MM.1S (cell line): ENCODE results near the gene PDZRN3.

Experiments used
- DNase-seq: peaks from one replicate; pipeline ENCODE4 v3.0.0-alpha.2; 2015
- H2AFZ ChIP-seq: fragments of 300-600 bp; sonication (generic); 2 replicates; pipeline ENCODE4 v1.6.0; 2016; ENCODE audit warnings: antibody characterized with exemption, low read length
- H3F3A ChIP-seq: fragments of 300-600 bp; sonication (generic); 2 replicates; pipeline ENCODE4 v1.6.1; 2016; ENCODE audit warnings: mild to moderate bottlenecking, antibody characterized with exemption, low read length, moderate library complexity, mixed read lengths; ENCODE audit not compliant: insufficient read depth
- H3K27ac ChIP-seq: fragments of 300-600 bp; sonication (generic); 2 replicates; pipeline ENCODE4 v1.5.1; 2016; ENCODE audit warnings: mild to moderate bottlenecking, low read length
- H3K27me3 ChIP-seq: fragments of 300-600 bp; sonication (generic); replicated peaks from 2 replicates; pipeline ENCODE4 v1.6.0; 2016; ENCODE audit warnings: low read length; ENCODE audit not compliant: insufficient read depth
- H3K36me3 ChIP-seq: fragments of 300-600 bp; sonication (generic); replicated peaks from 2 replicates; pipeline ENCODE4 v1.6.1; 2016; ENCODE audit warnings: mild to moderate bottlenecking, low read length, mixed read lengths; ENCODE audit not compliant: insufficient read depth
- H3K4me1 ChIP-seq: fragments of 300-600 bp; sonication (generic); 2 replicates; pipeline ENCODE4 v1.6.1; 2016; ENCODE audit warnings: low read length, mixed read lengths
- H3K4me2 ChIP-seq: fragments of 300-600 bp; sonication (generic); 2 replicates; pipeline ENCODE4 v1.6.0; 2016; ENCODE audit warnings: low read depth, low read length
- H3K4me3 ChIP-seq: fragments of 300-600 bp; sonication (generic); 2 replicates; pipeline ENCODE4 v1.5.1; 2016; ENCODE audit warnings: low read length, mixed read lengths
- H3K79me2 ChIP-seq: fragments of 300-600 bp; sonication (generic); 2 replicates; pipeline ENCODE4 v1.6.1; 2016; ENCODE audit warnings: mixed run types, low read length, mixed read lengths
- H3K9ac ChIP-seq: fragments of 300-600 bp; sonication (generic); 2 replicates; pipeline ENCODE4 v1.6.1; 2016; ENCODE audit warnings: low read length, mixed read lengths
- H3K9me2 ChIP-seq: fragments of 300-600 bp; sonication (generic); replicated peaks from 2 replicates; pipeline ENCODE4 v1.6.1; 2016; ENCODE audit warnings: mild to moderate bottlenecking, low read length, mixed read lengths; ENCODE audit not compliant: insufficient read depth
- H3K9me3 ChIP-seq: fragments of 300-600 bp; sonication (generic); replicated peaks from 2 replicates; pipeline ENCODE4 v1.6.1; 2016; ENCODE audit warnings: mild to moderate bottlenecking, low read length, mixed read lengths; ENCODE audit not compliant: insufficient read depth
- H4K20me1 ChIP-seq: fragments of 300-600 bp; sonication (generic); 2 replicates; pipeline ENCODE4 v1.6.1; 2016; ENCODE audit warnings: mild to moderate bottlenecking, low read length, moderate library complexity, mixed read lengths; ENCODE audit not compliant: insufficient read depth
- CTCF ChIP-seq: fragments of 300-600 bp; sonication (generic); IDR thresholded peaks from 2 replicates; pipeline ENCODE4 v1.5.1; 2016; ENCODE audit warnings: antibody characterized with exemption, low read length, mixed read lengths
- EZH2 ChIP-seq: fragments of 300-600 bp; sonication (generic); optimal IDR thresholded peaks from 2 replicates; pipeline ENCODE3; 2017; ENCODE audit warnings: low read depth, mild to moderate bottlenecking, antibody characterized with exemption, low read length, mixed read lengths
- EZH2phosphoT487 ChIP-seq: fragments of 300-600 bp; sonication (generic); IDR thresholded peaks from 2 replicates; pipeline ENCODE4 v1.6.1; 2018; ENCODE audit warnings: antibody characterized with exemption, low read length

PDZRN3 gene

GRCh38 chr3:73491287-73491662, 133.5 kb downstream of the PDZRN3 start:
- TF ChIP-seq EZH2 (no peak), CTCF (no peak), EZH2phosphoT487 (no peak)
- H3K4me2 ChIP-seq = no peak overlapping the region

GRCh38 chr3:73490453-73491286, 134.1 kb downstream of the PDZRN3 start:
- Histone ChIP-seq H3K36me3 (no peaks in the 10 kb centered on the region), H4K20me1 (no peaks in the 10 kb centered on the region), H3K4me3 (no peak overlapping the region), H2AFZ (no peak overlapping the region), H3K9ac (no peak overlapping the region), H3K9me2 (no peaks in the 10 kb centered on the region), H3K27me3 (no peaks in the 10 kb centered on the region), H3K79me2 (no peaks in the 10 kb centered on the region), H3K4me1 (peaks cover 12% of the 10 kb centered on the region), H3F3A (peaks cover 2% of the 10 kb centered on the region), H3K9me3 (no peaks in the 10 kb centered on the region), H3K27ac (no peak overlapping the region), H3K4me2 (no peak overlapping the region)
- no peak for DNase-seq
- TF ChIP-seq EZH2 = no peak
- TF ChIP-seq CTCF = no peak
- no peak for TF ChIP-seq EZH2phosphoT487

More at GRCh38 chr3:73491287-73491662, 133.5 kb downstream of the PDZRN3 start:
- DNase-seq = no peak
- Histone ChIP-seq H3F3A (no peaks in the 10 kb centered on the region), H3K79me2 (no peaks in the 10 kb centered on the region), H3K9me2 (no peaks in the 10 kb centered on the region), H2AFZ (no peak overlapping the region), H3K27ac (no peak overlapping the region), H3K4me1 (peaks cover 6% of the 10 kb centered on the region), H4K20me1 (no peaks in the 10 kb centered on the region), H3K36me3 (no peaks in the 10 kb centered on the region), H3K4me3 (no peak overlapping the region), H3K9ac (no peak overlapping the region), H3K27me3 (no peaks in the 10 kb centered on the region), H3K9me3 (no peaks in the 10 kb centered on the region)

DNA sequence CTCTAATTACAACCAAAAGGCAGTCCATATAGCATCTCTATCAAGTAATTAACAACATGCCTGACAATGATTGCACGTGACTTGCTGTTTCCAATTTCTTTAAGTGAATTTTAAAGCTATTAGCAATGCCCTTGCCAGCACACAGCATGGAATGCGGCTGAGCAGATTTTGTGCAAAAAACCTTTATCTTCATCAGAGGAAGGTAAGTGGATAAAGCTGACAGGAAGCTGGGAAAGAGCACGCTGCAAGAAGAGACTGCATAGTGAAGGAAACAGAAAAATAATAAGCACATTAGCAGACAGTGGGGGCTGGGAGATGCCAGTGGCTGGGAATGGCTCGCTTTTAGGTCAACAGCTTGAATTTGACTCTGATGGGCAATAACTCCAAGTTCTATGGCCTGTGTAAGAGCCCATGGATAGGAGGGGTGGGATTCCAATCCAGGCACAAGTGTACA, 138.8 kb downstream of the PDZRN3 start:
- no peak for TF ChIP-seq CTCF
- TF ChIP-seq EZH2phosphoT487 = no peak
- no peak for TF ChIP-seq EZH2
- Histone ChIP-seq H3K4me3 (peak overlapping the region; percentile 14; the same call in 1 of the 2 replicates), H3F3A (peaks cover 23% of the 10 kb centered on the region), H3K79me2 (no peaks in the 10 kb centered on the region), H2AFZ (peak overlapping the region; percentile 54), H3K4me2 (peak overlapping the region; percentile 64), H3K4me1 (peaks cover 32% of the 10 kb centered on the region), H3K9ac (peak overlapping the region; percentile 31; the same call in 1 of the 2 replicates), H3K27me3 (no peaks in the 10 kb centered on the region), H3K9me3 (no peaks in the 10 kb centered on the region), H4K20me1 (no peaks in the 10 kb centered on the region), H3K27ac (peak overlapping the region; percentile 82; the same call in 1 of the 2 replicates), H3K36me3 (no peaks in the 10 kb centered on the region), H3K9me2 (no peaks in the 10 kb centered on the region)
- DNase-seq = no peak
